ENCODE measurements around the gene CAPN15. TPM values are rescaled to one million over a fixed set of nuclear protein-coding genes. Genes with fewer than 3 reads are reported as not detected.

Gene CAPN15
- total and polyA plus RNA-seq, 9 of the 15 experiments (the other 6 are each of a cell fraction or from before 2014, with no cell fraction given): 0.62 to 111 (median 14.2) TPM

GRCh38 chr16:495127-495748, 32.3 kb upstream of the CAPN15 start (continued):
- no peak for TF ChIP-seq AFF4 (CRISPR knock-in tag; IDR thresholded peaks at IDR 0.05)

- no TSS peak for BruUV-seq (replicated peaks)
- FAIRE-seq (no peak), ATAC-seq (no peak), DNase-seq (ENCODE audit: extremely low read depth in 1 of 4, low spot score in 3 of 4) (no peak)
- ChIA-PET CTCF (ENCODE audit: low intra/inter-chr PET ratio) (no interaction called here), POLR2A (interaction anchor here (0.5 to 1.1 kb wide), 6 partner anchors 10 to 98 kb away, joined by 3 to 5 read pairs (median 4); partner anchors contain the start of gene DECR2)
- Histone ChIP-seq H2AFZ (ENCODE audit: low read depth, low read length) (no peak overlapping the region), H3K36me3 (ENCODE audit: control insufficient read depth, insufficient read depth, low read length) (no peaks in the 10 kb centered on the region), H3K79me2 (ENCODE audit: control insufficient read depth, insufficient read depth, low read length) (no peaks in the 10 kb centered on the region), H3K4me3 (no peak overlapping the region), H3K9ac (ENCODE audit: insufficient read depth in 1 of 2, low read depth in 2 of 2, low read length in 2 of 2) (peak overlapping the region in 1 of 2 experiments; percentile 14; a peak in 1 of 4 replicates), H3K27me3 (ENCODE audit: control insufficient read depth in 2 of 2, insufficient read depth in 2 of 2, low read length in 2 of 2) (no peaks in the 10 kb centered on the region), H3K9me3 (replicated peaks; ENCODE audit: control insufficient read depth, insufficient read depth, low read depth, low read length) (no peaks in the 10 kb centered on the region), H3K4me1 (replicated peaks in 1 of 2; ENCODE audit: control insufficient read depth in 2 of 2, insufficient read depth in 2 of 2, low read length in 2 of 2) (peaks cover 0 to 33% of the 10 kb centered on the region in 2 experiments; a peak in 2 of 5 replicates), H3K4me2 (ENCODE audit: insufficient read depth, low read length) (no peak overlapping the region), H3K9me1 (ENCODE audit: control insufficient read depth, insufficient read depth, low read length) (no peaks in the 10 kb centered on the region), H4K20me1 (replicated peaks; ENCODE audit: control insufficient read depth, insufficient read depth, low read length) (no peaks in the 10 kb centered on the region), H3K27ac (ENCODE audit: extremely low read depth, low read depth, low read length) (no peak overlapping the region)
- intact Hi-C loops (cut with micrococcal nuclease) (no loop called here), in situ Hi-C loops (cut with MboI) (no loop called here)
- WGBS (ENCODE audit: insufficient coverage, low coverage, missing lambda C conversion rate): 75% methylated on average over 19 of the region's 21 CpGs
- TF ChIP-seq BCOR (IDR thresholded peaks at IDR 0.05) (no peak), C11orf30 (IDR thresholded peaks at IDR 0.05; ENCODE audit: low read depth) (peak; percentile 77), ZNF165 (CRISPR knock-in tag; IDR thresholded peaks at IDR 0.05; ENCODE audit: borderline replicate concordance) (no peak), STAT6 (CRISPR knock-in tag; IDR thresholded peaks at IDR 0.05) (no peak), ARID2 (IDR thresholded peaks at IDR 0.05) (no peak), GTF3C2 (IDR thresholded peaks at IDR 0.05; ENCODE audit: borderline replicate concordance, extremely low read depth, insufficient read length) (no peak), ZNF830 (CRISPR knock-in tag; IDR thresholded peaks at IDR 0.05) (no peak), ZNF707 (CRISPR knock-in tag; conservative IDR thresholded peaks at IDR 0.05) (no peak)
These were observed 31.2 kb upstream of the CAPN15 start for GRCh38 chr16:496097-496886.

All from K562 (cell line).